Suprapubic skin (tissue), 3 donors: Measurements from ENCODE around the gene CUL1.

ENCODE experiments used
- EP300 ChIP-seq: sonication (generic); formaldehyde crosslinking; IDR thresholded peaks from one replicate; pipeline ENCODE4 v1.6.1; 2017; ENCODE audit warnings: antibody characterized with exemption
- POLR2A ChIP-seq, 2 donors: fragments of 450-650 bp; IDR thresholded peaks; one replicate each; pipeline ENCODE4 v1.6.1; 2017; ENCODE audit warnings: antibody characterized with exemption in 2 of 2, mild to moderate bottlenecking in 2 of 2, moderate library complexity in 2 of 2
- TF ChIP-seq, protein P1 (sequence below), 2 donors: fragments of 200-600 bp in 1 of 2; fragments of 450-650 bp in 1 of 2; sonication (generic) in 1 of 2; IDR thresholded peaks; one replicate each; pipeline ENCODE4 v1.5.1; 2016 to 2019; ENCODE audit warnings: antibody characterized with exemption in 2 of 2, mild to moderate bottlenecking in 1 of 2, moderate library complexity in 1 of 2

DNA sequence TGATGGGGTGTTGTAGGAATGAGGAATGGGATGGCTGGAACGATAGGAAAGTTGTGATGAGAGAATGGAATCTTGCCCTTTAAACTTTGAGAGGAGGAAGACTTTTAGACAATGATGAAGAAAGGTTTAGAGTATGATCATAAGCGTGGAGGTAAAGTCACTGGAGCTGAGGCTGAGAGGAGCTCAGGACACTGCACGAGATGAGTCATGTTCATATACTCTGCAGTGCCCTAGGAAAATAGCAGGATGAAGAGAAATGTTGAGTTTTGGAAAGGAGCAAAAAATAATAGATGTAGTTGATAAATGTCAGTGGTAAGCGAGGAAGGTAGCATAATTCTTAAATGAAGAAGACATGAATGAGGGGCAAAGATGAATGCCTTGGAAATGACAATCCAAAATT is 28.3 kb upstream of the CUL1 start:
- TF ChIP-seq, protein P1, sequence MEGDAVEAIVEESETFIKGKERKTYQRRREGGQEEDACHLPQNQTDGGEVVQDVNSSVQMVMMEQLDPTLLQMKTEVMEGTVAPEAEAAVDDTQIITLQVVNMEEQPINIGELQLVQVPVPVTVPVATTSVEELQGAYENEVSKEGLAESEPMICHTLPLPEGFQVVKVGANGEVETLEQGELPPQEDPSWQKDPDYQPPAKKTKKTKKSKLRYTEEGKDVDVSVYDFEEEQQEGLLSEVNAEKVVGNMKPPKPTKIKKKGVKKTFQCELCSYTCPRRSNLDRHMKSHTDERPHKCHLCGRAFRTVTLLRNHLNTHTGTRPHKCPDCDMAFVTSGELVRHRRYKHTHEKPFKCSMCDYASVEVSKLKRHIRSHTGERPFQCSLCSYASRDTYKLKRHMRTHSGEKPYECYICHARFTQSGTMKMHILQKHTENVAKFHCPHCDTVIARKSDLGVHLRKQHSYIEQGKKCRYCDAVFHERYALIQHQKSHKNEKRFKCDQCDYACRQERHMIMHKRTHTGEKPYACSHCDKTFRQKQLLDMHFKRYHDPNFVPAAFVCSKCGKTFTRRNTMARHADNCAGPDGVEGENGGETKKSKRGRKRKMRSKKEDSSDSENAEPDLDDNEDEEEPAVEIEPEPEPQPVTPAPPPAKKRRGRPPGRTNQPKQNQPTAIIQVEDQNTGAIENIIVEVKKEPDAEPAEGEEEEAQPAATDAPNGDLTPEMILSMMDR (IDR thresholded peaks at IDR 0.05): no peak
- TF ChIP-seq POLR2A (IDR thresholded peaks at IDR 0.05) (no peak), EP300 (no peak)
